ENCODE measurements around the gene NFIX.

Gene NFIX

GRCh38 chr19:13079542-13079986 lies 84.3 kb downstream of the NFIX start:
- no peak overlapping the region for H3K4me3 Mint-ChIP-seq
- H3K36me3 Mint-ChIP-seq, result no peaks in the 10 kb centered on the region
- DNase-seq, result no peak
- H3K27ac Mint-ChIP-seq, result no peak overlapping the region
- no peaks in the 10 kb centered on the region for H3K4me1 Mint-ChIP-seq
- CTCF ChIA-PET, result interaction anchor here (1.1 to 2.7 kb wide), 3 partner anchors 45 to 114 kb away, joined by 3 to 8 read pairs (median 5); no protein-coding TSS in a partner anchor
- no peaks in the 10 kb centered on the region for H3K9me3 Mint-ChIP-seq
- H3K27me3 Mint-ChIP-seq, result peaks cover 18% of the 10 kb centered on the region

GRCh38 chr19:13082192-13083007 lies 87.1 kb downstream of the NFIX start:
- CTCF ChIA-PET, result interaction anchor here (0.7 to 1.4 kb wide), 3 partner anchors 21 to 117 kb away, joined by 3 to 7 read pairs (median 5); no protein-coding TSS in a partner anchor
- DNase-seq, result no peak
- Mint-ChIP-seq H3K9me3 (no peaks in the 10 kb centered on the region), H3K4me1 (no peaks in the 10 kb centered on the region), H3K4me3 (no peak overlapping the region), H3K27ac (no peak overlapping the region), H3K36me3 (no peaks in the 10 kb centered on the region), H3K27me3 (peaks cover 28% of the 10 kb centered on the region)

- CTCF ChIA-PET, result interaction anchor here (1.2 to 1.4 kb wide), 2 partner anchors 106 to 118 kb away, joined by 5 to 7 read pairs; no protein-coding TSS in a partner anchor
- no peak for DNase-seq
- Mint-ChIP-seq H3K27ac (no peak overlapping the region), H3K9me3 (no peaks in the 10 kb centered on the region), H3K4me3 (no peak overlapping the region), H3K27me3 (peaks cover 25% of the 10 kb centered on the region), H3K36me3 (no peaks in the 10 kb centered on the region), H3K4me1 (no peaks in the 10 kb centered on the region)
Observed at GRCh38 chr19:13083008-13083404, 87.7 kb downstream of the NFIX start.

- Mint-ChIP-seq H3K4me1 (no peaks in the 10 kb centered on the region), H3K27me3 (peaks cover 25% of the 10 kb centered on the region), H3K4me3 (no peak overlapping the region), H3K9me3 (no peaks in the 10 kb centered on the region), H3K36me3 (no peaks in the 10 kb centered on the region), H3K27ac (no peak overlapping the region)
- no peak for DNase-seq
- CTCF ChIA-PET, result interaction anchor here (1.0 to 1.4 kb wide), 3 partner anchors 22 to 118 kb away, joined by 3 to 7 read pairs (median 5); no protein-coding TSS in a partner anchor
Observed at GRCh38 chr19:13083627-13084026, 88.4 kb downstream of the NFIX start.

- Mint-ChIP-seq H3K4me1 (no peaks in the 10 kb centered on the region), H3K27ac (no peak overlapping the region), H3K27me3 (peaks cover 28% of the 10 kb centered on the region)
Observed at GRCh38 chr19:13085666-13086065, 90.4 kb downstream of the NFIX start.

GRCh38 chr19:13086341-13086740 lies 91.1 kb downstream of the NFIX start:
- Mint-ChIP-seq H3K4me3 (no peak overlapping the region), H3K27ac (no peak overlapping the region), H3K27me3 (peaks cover 35% of the 10 kb centered on the region), H3K4me1 (no peaks in the 10 kb centered on the region), H3K36me3 (no peaks in the 10 kb centered on the region), H3K9me3 (no peaks in the 10 kb centered on the region)
- no peak for DNase-seq
- CTCF ChIA-PET, result interaction anchor here (0.8 to 2.4 kb wide), 4 partner anchors 26 to 121 kb away, joined by 3 to 17 read pairs (median 6); no protein-coding TSS in a partner anchor

More at GRCh38 chr19:13085666-13086065, 90.4 kb downstream of the NFIX start:
- CTCF ChIA-PET, result interaction anchor here (0.8 to 2.4 kb wide), 4 partner anchors 25 to 120 kb away, joined by 3 to 17 read pairs (median 6); no protein-coding TSS in a partner anchor
- H3K9me3 Mint-ChIP-seq, result no peaks in the 10 kb centered on the region
- H3K4me3 Mint-ChIP-seq, result no peak overlapping the region
- H3K36me3 Mint-ChIP-seq, result no peaks in the 10 kb centered on the region
- no peak for DNase-seq

- peaks cover 40% of the 10 kb centered on the region for H3K27me3 Mint-ChIP-seq
- H3K4me1 Mint-ChIP-seq, result no peaks in the 10 kb centered on the region
- H3K9me3 Mint-ChIP-seq, result no peaks in the 10 kb centered on the region
- CTCF ChIA-PET, result interaction anchor here (1.1 to 2.4 kb wide), 4 partner anchors 9 to 122 kb away, joined by 3 to 17 read pairs (median 6); no protein-coding TSS in a partner anchor
- DNase-seq, result no peak
- no peak overlapping the region for H3K27ac Mint-ChIP-seq
- no peak overlapping the region for H3K4me3 Mint-ChIP-seq
- H3K36me3 Mint-ChIP-seq, result no peaks in the 10 kb centered on the region
Observed at GRCh38 chr19:13087295-13087694, 92.0 kb downstream of the NFIX start.

- Mint-ChIP-seq H3K9me3 (no peaks in the 10 kb centered on the region), H3K27ac (no peak overlapping the region), H3K36me3 (no peaks in the 10 kb centered on the region), H3K4me3 (no peak overlapping the region), H3K27me3 (peaks cover 40% of the 10 kb centered on the region), H3K4me1 (no peaks in the 10 kb centered on the region)
- DNase-seq, result no peak
- CTCF ChIA-PET, result interaction anchor here (1.1 to 1.6 kb wide), 2 partner anchors 8 to 123 kb away, joined by 3 to 4 read pairs; no protein-coding TSS in a partner anchor
Observed at GRCh38 chr19:13087795-13088537, 92.7 kb downstream of the NFIX start.

- H3K4me3 Mint-ChIP-seq, result no peak overlapping the region
- no peaks in the 10 kb centered on the region for H3K36me3 Mint-ChIP-seq
- H3K27ac Mint-ChIP-seq, result no peak overlapping the region
- DNase-seq, result peak; percentile 43
- no peaks in the 10 kb centered on the region for H3K9me3 Mint-ChIP-seq
- peaks cover 47% of the 10 kb centered on the region for H3K27me3 Mint-ChIP-seq
- H3K4me1 Mint-ChIP-seq, result peaks cover 4% of the 10 kb centered on the region
- CTCF ChIA-PET, result interaction anchor here (3.2 kb wide), 1 partner anchor 124 kb away, joined by 8 read pairs; no protein-coding TSS in a partner anchor
Observed at GRCh38 chr19:13089139-13089856, 94.0 kb downstream of the NFIX start.

GRCh38 chr19:13089857-13090507 lies 94.7 kb downstream of the NFIX start:
- Mint-ChIP-seq H3K27ac (no peak overlapping the region), H3K4me1 (peaks cover 10% of the 10 kb centered on the region), H3K4me3 (no peak overlapping the region), H3K27me3 (peaks cover 51% of the 10 kb centered on the region), H3K9me3 (no peaks in the 10 kb centered on the region), H3K36me3 (no peaks in the 10 kb centered on the region)
- DNase-seq, result no peak
- CTCF ChIA-PET, result interaction anchor here (1.4 to 3.2 kb wide), 3 partner anchors 29 to 125 kb away, joined by 3 to 9 read pairs (median 8); no protein-coding TSS in a partner anchor

GRCh38 chr19:13090511-13091231 lies 95.4 kb downstream of the NFIX start:
- H3K4me3 Mint-ChIP-seq, result no peak overlapping the region
- H3K36me3 Mint-ChIP-seq, result no peaks in the 10 kb centered on the region
- no peak for DNase-seq
- H3K27ac Mint-ChIP-seq, result no peak overlapping the region
- H3K27me3 Mint-ChIP-seq, result peaks cover 51% of the 10 kb centered on the region
- H3K4me1 Mint-ChIP-seq, result peaks cover 12% of the 10 kb centered on the region
- H3K9me3 Mint-ChIP-seq, result no peaks in the 10 kb centered on the region
- CTCF ChIA-PET, result interaction anchor here (1.4 to 3.2 kb wide), 3 partner anchors 29 to 125 kb away, joined by 3 to 9 read pairs (median 8); no protein-coding TSS in a partner anchor

GRCh38 chr19:13091400-13092157 lies 96.3 kb downstream of the NFIX start:
- CTCF ChIA-PET, result interaction anchor here (0.8 to 3.2 kb wide), 5 partner anchors 14 to 126 kb away, joined by 3 to 9 read pairs (median 7); no protein-coding TSS in a partner anchor
- Mint-ChIP-seq H3K36me3 (no peaks in the 10 kb centered on the region), H3K4me1 (peaks cover 18% of the 10 kb centered on the region), H3K9me3 (no peaks in the 10 kb centered on the region), H3K4me3 (no peak overlapping the region), H3K27ac (no peak overlapping the region), H3K27me3 (peaks cover 54% of the 10 kb centered on the region)
- no peak for DNase-seq
